HL-60 (cell line): Measurements from ENCODE around the gene ZBTB32.

Source experiments
- GABPA ChIP-seq: IDR thresholded peaks from 2 replicates; pipeline ENCODE4 v1.6.1; 2012; ENCODE audit warnings: low read depth
- POLR2AphosphoS5 ChIP-seq: IDR thresholded peaks from 2 replicates; pipeline ENCODE4 v1.6.1; 2012; ENCODE audit warnings: low read depth
- TF ChIP-seq, protein P1 (sequence below): IDR thresholded peaks from one replicate; pipeline ENCODE4 v1.5.1; 2011; ENCODE audit warnings: low read length, control low read depth, inconsistent platforms; ENCODE audit not compliant: insufficient read depth

DNA sequence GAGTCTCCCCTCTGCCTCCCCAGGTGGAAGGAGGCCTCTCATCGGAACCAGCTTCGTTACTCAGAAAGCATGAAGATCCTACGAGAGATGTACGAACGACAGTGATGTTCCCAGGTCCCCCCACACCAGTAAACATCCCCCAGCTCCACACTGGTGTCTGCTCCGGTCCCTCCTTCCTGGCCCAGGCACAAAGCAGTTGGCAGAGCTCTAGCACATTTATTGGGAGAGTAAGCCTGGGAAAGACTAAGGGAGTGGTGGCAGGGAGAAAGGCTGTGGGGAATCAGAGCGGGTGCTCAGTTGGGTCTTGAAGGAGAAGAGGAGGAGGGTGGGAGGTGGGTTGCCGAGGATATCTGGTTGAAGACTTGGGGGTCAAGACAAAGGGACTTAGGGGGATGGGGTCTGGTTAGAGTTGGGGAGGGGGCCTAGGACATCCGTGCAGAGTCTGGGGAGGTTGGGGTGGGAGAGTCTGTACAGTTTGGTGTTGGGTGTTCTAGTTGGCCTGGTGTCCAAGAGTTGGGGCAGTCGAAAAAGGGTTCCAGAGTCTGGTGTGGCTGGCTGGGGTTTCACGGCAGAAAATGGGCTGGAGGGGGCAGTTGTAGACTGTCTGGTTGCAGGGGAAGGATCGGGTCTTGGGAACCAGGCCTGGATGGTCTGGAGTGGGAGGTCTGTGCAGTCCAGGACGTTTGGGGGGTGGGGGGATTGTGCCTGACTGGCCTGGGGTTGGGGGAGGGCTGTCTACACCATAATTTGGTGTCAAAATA, 50.2 kb downstream of the ZBTB32 start:
- TF ChIP-seq, protein P1, sequence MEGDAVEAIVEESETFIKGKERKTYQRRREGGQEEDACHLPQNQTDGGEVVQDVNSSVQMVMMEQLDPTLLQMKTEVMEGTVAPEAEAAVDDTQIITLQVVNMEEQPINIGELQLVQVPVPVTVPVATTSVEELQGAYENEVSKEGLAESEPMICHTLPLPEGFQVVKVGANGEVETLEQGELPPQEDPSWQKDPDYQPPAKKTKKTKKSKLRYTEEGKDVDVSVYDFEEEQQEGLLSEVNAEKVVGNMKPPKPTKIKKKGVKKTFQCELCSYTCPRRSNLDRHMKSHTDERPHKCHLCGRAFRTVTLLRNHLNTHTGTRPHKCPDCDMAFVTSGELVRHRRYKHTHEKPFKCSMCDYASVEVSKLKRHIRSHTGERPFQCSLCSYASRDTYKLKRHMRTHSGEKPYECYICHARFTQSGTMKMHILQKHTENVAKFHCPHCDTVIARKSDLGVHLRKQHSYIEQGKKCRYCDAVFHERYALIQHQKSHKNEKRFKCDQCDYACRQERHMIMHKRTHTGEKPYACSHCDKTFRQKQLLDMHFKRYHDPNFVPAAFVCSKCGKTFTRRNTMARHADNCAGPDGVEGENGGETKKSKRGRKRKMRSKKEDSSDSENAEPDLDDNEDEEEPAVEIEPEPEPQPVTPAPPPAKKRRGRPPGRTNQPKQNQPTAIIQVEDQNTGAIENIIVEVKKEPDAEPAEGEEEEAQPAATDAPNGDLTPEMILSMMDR = no peak
- TF ChIP-seq POLR2AphosphoS5 (no peak), GABPA (no peak)
